GM19238 (cell line): ENCODE results near the gene SLC25A27.

Experiments used
- DNase-seq: peaks from one replicate; pipeline ENCODE4 v3.0.0; 2011; ENCODE audit warnings: low spot score; ENCODE audit not compliant: insufficient read length

Gene SLC25A27

DNA sequence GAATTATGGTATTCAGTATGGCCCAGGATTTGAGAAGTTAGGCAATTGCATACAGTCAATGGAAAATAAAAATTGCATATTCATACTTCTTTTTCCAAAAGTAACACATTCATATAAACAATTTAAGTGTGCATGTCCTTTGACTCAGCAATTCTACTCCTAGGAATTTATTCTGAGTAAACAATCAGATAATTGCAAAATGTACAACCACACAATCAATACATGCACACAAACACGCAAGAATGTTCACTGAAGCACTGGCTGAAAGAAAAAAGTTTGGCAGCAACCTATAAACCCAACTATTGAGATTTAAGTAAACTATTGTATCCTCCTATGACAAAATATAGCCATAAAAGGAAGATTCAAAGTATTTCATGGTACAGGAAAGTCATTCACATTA is 1.8 kb upstream of the SLC25A27 start:
- DNase-seq, result no peak

DNA sequence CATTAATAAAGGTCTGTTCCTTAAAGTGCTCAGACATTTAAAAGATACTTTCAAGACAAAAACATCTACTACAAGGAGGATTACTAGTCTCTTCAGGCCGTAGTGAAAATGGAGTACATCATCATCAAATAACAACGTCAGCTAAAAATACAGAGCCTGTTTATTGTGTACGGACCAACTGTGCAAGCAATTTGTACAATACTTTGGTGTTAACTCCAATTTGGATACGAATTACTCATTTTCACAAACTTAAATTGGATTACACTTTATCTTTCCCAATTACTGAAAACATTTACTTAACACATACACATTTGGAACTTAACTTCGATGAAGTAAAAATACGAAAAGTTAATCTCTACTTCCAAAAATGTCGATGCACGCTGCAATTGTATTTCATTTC is 959 bp upstream of the SLC25A27 start:
- no peak for DNase-seq

DNA sequence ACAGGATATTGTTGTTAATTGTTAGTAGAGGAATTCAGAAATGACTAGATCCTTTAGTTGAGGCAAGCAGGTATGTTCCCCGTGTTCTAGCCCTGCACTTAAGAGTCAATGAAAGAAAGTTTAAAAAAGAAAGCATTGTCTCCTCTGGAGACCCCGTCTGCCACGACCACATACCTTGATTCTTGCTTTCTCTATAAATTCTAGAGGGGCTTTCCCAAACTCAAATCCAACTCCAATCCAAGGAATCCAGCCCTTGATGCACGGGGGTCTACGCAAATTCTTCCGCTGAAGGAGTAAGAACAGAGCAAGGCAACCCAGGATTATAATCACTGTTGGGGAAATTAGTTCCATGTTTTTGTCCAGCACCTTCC is 558 bp upstream of the SLC25A27 start:
- DNase-seq, result no peak

- no peak for DNase-seq
Observed at GRCh38 chr6:46653439-46654195, 842 bp downstream of the SLC25A27 start.

GRCh38 chr6:46655803-46656202 is 3.0 kb downstream of the SLC25A27 start:
- no peak for DNase-seq

DNA sequence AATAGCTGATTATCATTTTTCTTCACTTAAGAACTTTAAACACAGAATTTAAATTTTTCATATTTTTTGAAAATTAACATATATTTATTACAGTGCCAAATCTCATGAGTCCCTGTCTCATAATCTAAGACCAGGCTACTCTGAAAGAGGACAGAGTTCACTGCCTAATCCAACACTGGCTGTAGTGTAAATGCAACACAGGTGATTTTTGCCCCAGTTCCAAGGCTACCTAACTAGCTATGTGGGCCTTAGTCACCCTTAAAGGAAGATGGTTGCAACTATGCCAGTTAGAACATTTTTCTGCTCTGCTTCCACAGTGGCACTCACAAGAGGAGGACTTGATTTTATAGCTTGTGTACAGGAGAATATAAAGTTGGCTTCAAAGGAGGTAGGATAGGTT is 4.9 kb downstream of the SLC25A27 start:
- no peak for DNase-seq

DNA sequence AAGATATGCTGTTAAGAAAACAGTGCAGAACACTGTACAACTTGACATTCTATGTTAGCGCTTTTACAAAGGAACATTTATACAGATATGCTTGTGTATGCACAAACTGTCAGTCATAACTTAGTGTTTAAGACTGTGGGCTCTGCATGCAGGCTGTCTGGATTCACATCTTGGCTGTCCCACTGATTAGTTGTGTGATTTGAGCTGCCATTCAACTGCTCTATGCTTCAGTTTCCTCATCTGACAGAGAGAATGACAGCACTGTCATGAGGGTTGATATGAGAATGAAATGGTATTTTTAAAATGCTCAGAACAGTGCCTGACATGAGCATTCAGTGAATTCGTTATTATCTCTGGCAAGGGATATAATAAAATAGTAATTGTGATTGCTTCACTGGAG is 8.7 kb downstream of the SLC25A27 start:
- no peak for DNase-seq

GRCh38 chr6:46667377-46667776 is 14.6 kb downstream of the SLC25A27 start:
- no peak for DNase-seq

DNA sequence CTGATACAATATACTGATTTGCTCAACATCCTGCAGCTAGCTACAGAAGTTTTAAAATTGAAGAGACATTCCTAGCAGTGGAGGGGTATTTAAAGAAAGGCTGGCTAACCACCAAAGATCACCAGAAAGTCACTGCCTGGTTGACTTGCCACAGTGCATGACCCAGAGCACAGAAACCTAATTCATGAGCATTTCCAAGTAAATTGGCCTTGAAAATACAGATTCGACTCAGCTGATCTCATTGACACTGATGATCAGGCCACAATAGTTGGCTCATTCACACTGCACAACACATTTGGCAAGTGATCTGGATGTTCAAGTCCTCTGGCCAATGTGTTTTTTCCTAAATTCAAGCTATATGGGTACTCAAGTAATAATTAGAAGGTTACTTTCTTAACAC is 21.6 kb downstream of the SLC25A27 start:
- no peak for DNase-seq

DNA sequence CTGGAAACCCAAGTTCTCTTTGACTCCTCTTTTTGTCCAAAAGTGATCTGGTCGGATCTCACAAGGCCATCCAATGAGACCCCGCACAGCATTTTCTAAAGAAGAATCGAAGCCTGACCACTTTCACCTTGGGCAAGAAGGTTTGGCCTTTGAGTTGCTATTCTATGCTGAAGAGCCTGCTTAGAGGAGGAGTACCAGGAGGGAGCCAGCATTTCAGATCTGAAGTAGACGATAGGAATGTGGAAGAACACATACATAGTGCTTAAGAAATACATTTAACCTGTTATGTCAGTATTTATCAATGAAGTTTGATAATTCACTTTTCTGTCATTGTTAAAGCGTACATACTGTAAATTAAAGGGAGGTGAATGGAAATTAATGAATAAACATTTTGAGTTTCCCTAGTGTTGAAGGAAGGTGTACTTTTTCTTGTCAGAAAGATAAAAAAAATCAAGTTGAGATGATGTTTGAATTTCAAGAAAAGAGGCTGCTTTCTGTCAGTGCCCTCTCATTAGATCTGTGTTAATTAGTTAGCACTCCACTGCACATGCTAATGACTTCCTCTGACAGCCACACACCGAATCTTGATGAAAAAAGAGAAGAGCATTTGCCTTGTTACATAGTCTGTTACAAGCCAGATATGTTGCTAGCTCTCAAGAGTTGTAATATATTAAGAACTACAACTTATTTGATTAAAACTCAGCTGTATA is 24.0 kb downstream of the SLC25A27 start:
- no peak for DNase-seq

GRCh38 chr6:46677314-46677654 is 24.5 kb downstream of the SLC25A27 start:
- DNase-seq, result no peak

DNA sequence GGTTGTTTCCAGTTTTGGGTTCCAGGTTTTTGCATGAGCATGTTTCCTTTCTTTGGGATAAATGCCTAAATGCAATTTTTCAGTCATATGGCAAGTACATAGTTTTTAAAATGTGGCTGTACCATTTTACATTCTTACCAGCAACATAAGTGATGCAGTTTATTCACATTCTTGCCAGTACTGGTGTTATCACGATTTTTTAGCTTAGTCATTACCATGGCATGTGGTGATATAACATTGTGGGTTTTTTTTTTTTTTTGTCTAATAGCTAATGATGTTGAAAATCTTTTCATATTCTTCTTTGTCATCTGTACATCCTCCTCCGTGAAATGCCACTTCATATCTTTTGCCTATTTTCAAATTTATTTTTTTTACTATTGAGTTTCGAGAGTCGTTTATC is 32.0 kb downstream of the SLC25A27 start:
- no peak for DNase-seq

- DNase-seq, result no peak
Observed at GRCh38 chr6:46687619-46688097, 34.9 kb downstream of the SLC25A27 start, which contains the start of gene TDRD6. Gene TDRD6, plus strand, starts transcription at chr6:46687885. Its CDS starts 244 bp downstream, at chr6:46688129.

GRCh38 chr6:46688117-46688965 is 35.6 kb downstream of the SLC25A27 start:
- DNase-seq, result no peak

- DNase-seq, result no peak
Observed at GRCh38 chr6:46688966-46689335, 36.2 kb downstream of the SLC25A27 start.

- DNase-seq, result no peak
Observed at GRCh38 chr6:46689657-46690056, 36.9 kb downstream of the SLC25A27 start.

- no peak for DNase-seq
Observed at GRCh38 chr6:46690141-46690755, 37.5 kb downstream of the SLC25A27 start.

DNA sequence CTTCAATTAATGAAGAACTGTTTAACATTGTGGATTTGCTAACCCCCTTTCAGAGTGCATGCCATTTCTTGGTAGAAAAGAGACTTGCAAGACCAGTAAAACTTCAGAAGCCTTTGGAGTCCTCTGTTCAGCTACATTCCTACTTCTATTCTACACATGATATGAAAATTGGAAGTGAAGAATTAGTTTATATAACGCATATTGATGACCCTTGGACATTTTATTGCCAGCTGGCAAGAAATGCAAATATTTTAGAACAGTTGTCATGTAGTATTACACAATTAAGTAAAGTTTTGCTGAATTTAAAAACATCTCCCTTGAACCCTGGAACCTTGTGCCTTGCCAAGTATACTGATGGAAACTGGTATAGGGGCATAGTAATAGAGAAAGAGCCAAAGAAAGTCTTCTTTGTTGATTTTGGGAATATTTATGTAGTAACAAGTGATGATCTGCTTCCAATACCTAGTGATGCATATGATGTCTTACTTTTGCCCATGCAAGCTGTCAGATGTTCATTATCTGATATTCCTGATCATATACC is 38.2 kb downstream of the SLC25A27 start:
- no peak for DNase-seq

GRCh38 chr6:46699970-46700369 is 47.2 kb downstream of the SLC25A27 start:
- DNase-seq, result no peak

- DNase-seq, result no peak
Observed at GRCh38 chr6:46704562-46704961, 51.8 kb downstream of the SLC25A27 start.

DNA sequence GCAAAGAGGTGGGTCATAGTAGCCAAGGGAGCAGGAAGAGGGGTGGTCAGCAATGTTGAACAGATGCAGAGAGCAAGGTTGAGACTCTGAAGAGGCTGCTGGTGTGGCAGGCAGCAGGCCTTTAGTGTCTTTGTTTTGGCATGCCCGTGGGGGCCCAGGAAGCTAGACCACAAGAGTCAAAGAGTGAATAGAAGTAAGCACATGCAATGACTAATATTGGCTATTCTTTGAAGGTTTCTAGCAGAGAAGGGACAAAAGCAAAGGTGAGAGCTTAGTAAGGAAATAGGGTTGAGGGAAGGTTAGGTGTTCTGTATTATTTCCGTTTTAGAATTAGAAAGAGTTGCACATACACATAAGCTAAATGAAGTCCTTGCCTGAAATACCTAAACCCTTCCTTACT is 53.7 kb downstream of the SLC25A27 start:
- no peak for DNase-seq
